WI38 (cell line): ENCODE data around the gene FOXJ3.

Experiments
- H3K4me3 ChIP-seq: 2 replicates; pipeline ENCODE4 v1.5.1; 2011; ENCODE audit warnings: low read depth, mild to moderate bottlenecking, control low read depth, low read length
- TF ChIP-seq, protein P1 (sequence below): IDR thresholded peaks from 2 replicates; pipeline ENCODE4 v1.5.1; 2012; ENCODE audit warnings: low read depth, mild to moderate bottlenecking, control low read depth, low read length

FOXJ3 gene

DNA sequence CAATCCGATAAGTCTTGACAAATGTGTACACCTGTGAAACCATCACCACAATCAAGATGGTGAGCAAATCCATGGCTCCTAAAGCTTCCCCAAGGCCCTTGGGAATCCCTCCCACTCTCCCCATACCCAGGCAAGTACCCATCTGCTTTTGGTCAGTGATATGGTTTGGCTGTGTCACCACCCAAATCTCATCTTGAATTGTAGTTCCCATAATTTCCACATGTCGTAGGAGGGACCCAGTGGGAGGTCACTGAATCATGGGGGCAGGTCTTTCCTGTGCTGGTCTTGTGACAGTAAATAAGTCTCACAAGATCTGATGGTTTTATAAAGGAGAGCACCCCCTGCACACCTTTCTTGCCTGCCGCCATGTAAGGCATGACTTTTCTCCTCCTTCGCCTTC is 196.4 kb downstream of the FOXJ3 start:
- no peak overlapping the region for H3K4me3 ChIP-seq
- TF ChIP-seq, protein P1, sequence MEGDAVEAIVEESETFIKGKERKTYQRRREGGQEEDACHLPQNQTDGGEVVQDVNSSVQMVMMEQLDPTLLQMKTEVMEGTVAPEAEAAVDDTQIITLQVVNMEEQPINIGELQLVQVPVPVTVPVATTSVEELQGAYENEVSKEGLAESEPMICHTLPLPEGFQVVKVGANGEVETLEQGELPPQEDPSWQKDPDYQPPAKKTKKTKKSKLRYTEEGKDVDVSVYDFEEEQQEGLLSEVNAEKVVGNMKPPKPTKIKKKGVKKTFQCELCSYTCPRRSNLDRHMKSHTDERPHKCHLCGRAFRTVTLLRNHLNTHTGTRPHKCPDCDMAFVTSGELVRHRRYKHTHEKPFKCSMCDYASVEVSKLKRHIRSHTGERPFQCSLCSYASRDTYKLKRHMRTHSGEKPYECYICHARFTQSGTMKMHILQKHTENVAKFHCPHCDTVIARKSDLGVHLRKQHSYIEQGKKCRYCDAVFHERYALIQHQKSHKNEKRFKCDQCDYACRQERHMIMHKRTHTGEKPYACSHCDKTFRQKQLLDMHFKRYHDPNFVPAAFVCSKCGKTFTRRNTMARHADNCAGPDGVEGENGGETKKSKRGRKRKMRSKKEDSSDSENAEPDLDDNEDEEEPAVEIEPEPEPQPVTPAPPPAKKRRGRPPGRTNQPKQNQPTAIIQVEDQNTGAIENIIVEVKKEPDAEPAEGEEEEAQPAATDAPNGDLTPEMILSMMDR, result no peak

DNA sequence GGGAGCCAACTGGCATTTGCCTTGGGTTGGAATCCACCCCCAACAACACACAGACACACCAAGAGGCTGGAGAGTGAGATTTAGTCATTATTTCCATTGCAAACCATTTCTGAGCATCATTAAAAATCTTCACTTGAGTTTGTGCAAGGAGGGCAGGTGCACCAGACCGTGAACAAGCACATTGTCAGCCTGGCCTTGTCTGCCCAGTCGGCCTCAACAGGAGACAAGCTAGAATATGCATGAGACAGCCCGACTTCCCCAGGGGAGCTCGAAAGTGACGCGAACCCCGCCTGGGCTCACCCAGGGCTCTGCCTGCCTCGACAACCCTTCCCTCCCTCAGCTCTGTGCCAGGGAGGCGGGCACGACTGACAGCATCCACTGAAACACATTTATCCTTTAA is 197.3 kb downstream of the FOXJ3 start:
- TF ChIP-seq, protein P1, result no peak
- H3K4me3 ChIP-seq, result no peak overlapping the region

DNA sequence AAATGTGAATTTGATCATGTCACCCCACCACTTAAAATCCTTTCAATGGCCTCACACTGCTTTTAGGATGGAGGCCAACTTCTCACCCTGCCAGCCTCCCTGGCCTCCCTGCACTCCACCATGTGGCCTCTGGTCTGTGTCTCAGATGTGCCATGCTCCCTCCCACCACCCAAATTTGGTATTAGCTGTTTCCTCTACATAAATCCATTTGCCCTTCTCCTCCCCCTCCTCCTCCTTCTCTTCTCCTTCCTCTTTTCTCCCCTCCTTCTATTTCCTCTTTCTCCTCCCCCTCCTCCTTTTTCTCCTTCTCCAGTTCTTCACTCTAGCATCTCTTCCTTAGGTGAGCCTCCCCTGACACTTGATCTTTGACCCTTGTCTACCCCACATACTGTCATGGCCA is 198.6 kb downstream of the FOXJ3 start:
- TF ChIP-seq, protein P1, result no peak
- H3K4me3 ChIP-seq, result no peak overlapping the region

DNA sequence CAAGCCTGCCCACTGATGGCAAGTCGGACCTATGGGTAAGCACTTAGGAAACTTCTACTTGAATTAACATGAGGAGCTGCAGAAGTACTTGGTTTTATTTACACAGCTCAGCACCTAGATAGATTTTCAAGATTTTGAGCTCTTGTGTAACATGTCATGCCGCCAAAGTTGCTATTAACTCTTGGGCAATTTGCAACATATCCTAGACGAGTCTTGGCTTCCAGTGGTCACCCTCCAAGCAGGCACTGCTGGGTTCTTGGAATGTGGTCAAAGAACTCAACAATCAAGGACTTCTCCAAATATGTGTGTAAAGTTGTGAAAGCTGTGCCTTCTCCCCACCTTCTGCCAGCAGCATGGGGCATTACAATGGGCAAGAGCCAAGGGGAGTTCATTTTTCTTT is 199.6 kb downstream of the FOXJ3 start:
- no peak overlapping the region for H3K4me3 ChIP-seq
- TF ChIP-seq, protein P1, result no peak

DNA sequence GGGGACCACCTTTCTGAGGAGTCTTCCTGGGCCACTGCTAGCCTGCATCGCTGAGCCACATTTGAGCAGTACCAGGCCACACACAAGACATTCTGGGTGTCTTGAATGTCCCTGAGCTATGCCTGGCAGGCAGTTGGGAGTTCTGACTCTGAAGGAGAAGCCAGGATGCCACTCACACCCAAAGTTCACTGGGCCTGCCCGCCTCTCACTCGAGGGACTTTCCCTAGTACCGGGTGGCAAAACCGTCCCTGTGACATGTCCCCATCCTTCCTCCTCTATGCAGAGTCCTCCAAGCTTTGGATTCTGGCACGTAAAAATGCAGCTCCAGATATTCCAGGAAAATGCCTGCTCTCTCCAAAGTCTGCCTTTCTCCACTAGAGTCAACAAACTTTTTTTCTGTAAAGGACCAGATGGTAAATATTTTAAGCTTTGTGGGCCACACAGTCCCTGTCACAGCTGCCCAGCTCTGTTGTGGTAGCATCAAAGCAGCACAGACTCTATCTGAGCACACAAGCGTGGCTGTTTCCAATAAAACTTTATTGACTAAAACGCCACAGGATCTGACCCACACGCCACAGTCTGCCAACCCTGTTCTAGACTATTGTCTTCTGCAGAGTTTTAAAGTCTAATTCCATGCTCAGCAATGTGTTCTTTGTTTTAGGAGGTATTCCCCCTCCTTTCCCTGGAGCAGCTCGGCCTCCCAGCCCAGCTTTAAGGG is 201.1 kb downstream of the FOXJ3 start:
- TF ChIP-seq, protein P1, result no peak
- H3K4me3 ChIP-seq, result no peak overlapping the region

DNA sequence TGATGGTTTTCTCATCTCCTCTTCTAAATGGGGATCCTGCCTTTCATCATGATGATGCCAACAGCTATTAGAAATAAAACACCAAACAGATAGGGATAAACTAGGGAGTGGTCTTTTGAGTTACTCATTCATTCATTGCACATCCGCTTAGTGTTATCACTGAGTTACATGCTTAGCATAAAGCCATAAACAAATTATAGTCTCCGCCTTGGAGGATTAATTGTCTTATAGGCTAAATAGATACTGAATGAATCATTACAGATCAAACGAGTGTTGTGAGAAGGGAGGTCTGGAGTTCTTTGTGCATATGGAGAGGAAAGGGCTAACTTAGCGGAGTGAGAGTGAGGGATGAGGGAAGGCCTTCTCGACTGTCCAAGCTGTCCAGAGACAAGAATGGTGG is 201.6 kb downstream of the FOXJ3 start:
- no peak overlapping the region for H3K4me3 ChIP-seq
- TF ChIP-seq, protein P1, result no peak

DNA sequence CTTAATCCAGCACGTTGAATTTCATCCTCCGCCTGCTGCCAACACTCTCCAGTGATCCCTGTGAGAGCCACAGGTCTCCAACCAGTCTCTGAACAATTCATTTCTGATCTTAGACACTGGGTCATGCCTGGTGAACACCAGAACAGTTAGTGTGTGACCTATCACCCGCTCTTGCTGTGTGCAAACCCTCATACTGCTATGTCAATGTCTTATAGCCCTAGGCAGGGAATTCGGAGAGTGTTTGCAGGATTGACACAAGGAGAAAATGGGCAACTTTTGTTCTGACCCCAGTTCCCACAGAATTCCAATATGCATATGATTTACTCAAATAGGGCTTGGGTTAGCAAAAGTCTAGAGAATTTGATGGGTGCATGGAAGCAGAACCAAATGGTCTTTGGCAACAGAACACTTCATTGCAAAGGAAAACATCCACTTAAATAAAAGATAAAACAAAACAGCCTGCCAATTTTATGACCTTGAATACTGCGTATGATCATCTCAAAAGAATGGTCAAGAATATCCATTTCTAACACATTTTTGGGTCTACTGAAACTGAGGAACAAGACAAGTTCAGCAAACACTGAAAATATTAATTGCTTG is 204.9 kb downstream of the FOXJ3 start:
- TF ChIP-seq, protein P1, result no peak
- H3K4me3 ChIP-seq, result no peak overlapping the region
